Measurements from ENCODE around the gene MED15.
A peak's percentile ranks its signal among the peaks of the same experiment; 100 is the strongest.

Gene MED15

GRCh38 chr22:20571531-20572007 is 64.2 kb downstream of the MED15 start:
- H3K4me1 ChIP-seq: no peaks in the 10 kb centered on the region
- H3K27ac ChIP-seq: no peak overlapping the region

GRCh38 chr22:20572132-20572802 is 64.9 kb downstream of the MED15 start:
- Histone ChIP-seq H3K4me1 (no peaks in the 10 kb centered on the region), H3K9me3 (ENCODE audit: control insufficient read depth, low read length) (no peaks in the 10 kb centered on the region), H3K36me3 (ENCODE audit: control insufficient read depth, insufficient read depth, low read length) (no peaks in the 10 kb centered on the region)

More at GRCh38 chr22:20571531-20572007, 64.2 kb downstream of the MED15 start:
- Histone ChIP-seq H3K4me3 (ENCODE audit: low read depth, low read length) (no peak overlapping the region), H3K79me2 (no peaks in the 10 kb centered on the region), H2AFZ (no peak overlapping the region), H3K4me2 (ENCODE audit: low read length) (no peak overlapping the region), H3K9me3 (ENCODE audit: control insufficient read depth, low read length) (no peaks in the 10 kb centered on the region), H3K9ac (no peak overlapping the region), H3K36me3 (ENCODE audit: control insufficient read depth, insufficient read depth, low read length) (no peaks in the 10 kb centered on the region), H3K27me3 (ENCODE audit: control insufficient read depth, insufficient read depth, low read length) (no peaks in the 10 kb centered on the region)
- peak; percentile 47 for TF ChIP-seq CTCF (IDR thresholded peaks at IDR 0.05)

GRCh38 chr22:20573176-20573832 is 65.9 kb downstream of the MED15 start:
- H3K27me3 ChIP-seq (ENCODE audit: control insufficient read depth, insufficient read depth, low read length): no peaks in the 10 kb centered on the region
- no peaks in the 10 kb centered on the region for H3K9me3 ChIP-seq (ENCODE audit: control insufficient read depth, low read length)
- H3K4me2 ChIP-seq (ENCODE audit: low read length): no peak overlapping the region
- no peak overlapping the region for H2AFZ ChIP-seq
- H3K4me1 ChIP-seq: no peaks in the 10 kb centered on the region
- H3K27ac ChIP-seq: no peak overlapping the region
- no peak overlapping the region for H3K4me3 ChIP-seq (ENCODE audit: low read depth, low read length)
- H3K36me3 ChIP-seq (ENCODE audit: control insufficient read depth, insufficient read depth, low read length): no peaks in the 10 kb centered on the region
- no peak for TF ChIP-seq CTCF (IDR thresholded peaks at IDR 0.05)
- no peak overlapping the region for H3K9ac ChIP-seq
- H3K79me2 ChIP-seq: no peaks in the 10 kb centered on the region

More at GRCh38 chr22:20572132-20572802, 64.9 kb downstream of the MED15 start:
- Histone ChIP-seq H3K4me3 (ENCODE audit: low read depth, low read length) (no peak overlapping the region), H3K27ac (no peak overlapping the region), H3K4me2 (ENCODE audit: low read length) (no peak overlapping the region), H3K9ac (no peak overlapping the region), H3K79me2 (no peaks in the 10 kb centered on the region), H2AFZ (no peak overlapping the region), H3K27me3 (ENCODE audit: control insufficient read depth, insufficient read depth, low read length) (no peaks in the 10 kb centered on the region)
- TF ChIP-seq CTCF (IDR thresholded peaks at IDR 0.05): no peak

GRCh38 chr22:20573833-20574615 is 66.6 kb downstream of the MED15 start:
- Histone ChIP-seq H3K4me2 (ENCODE audit: low read length) (no peak overlapping the region), H3K27ac (no peak overlapping the region), H3K36me3 (ENCODE audit: control insufficient read depth, insufficient read depth, low read length) (no peaks in the 10 kb centered on the region), H3K4me3 (ENCODE audit: low read depth, low read length) (no peak overlapping the region), H3K9ac (no peak overlapping the region), H3K9me3 (ENCODE audit: control insufficient read depth, low read length) (no peaks in the 10 kb centered on the region), H2AFZ (no peak overlapping the region), H3K4me1 (no peaks in the 10 kb centered on the region), H3K79me2 (no peaks in the 10 kb centered on the region), H3K27me3 (ENCODE audit: control insufficient read depth, insufficient read depth, low read length) (no peaks in the 10 kb centered on the region)
- TF ChIP-seq CTCF (IDR thresholded peaks at IDR 0.05): no peak
